ENCODE data around the gene FXN.
"Not testable (repeated sequence)": the region's sequence is repeated elsewhere in the genome, so short reads cannot be mapped to it uniquely, and the experiment has no call there.

Gene FXN

DNA sequence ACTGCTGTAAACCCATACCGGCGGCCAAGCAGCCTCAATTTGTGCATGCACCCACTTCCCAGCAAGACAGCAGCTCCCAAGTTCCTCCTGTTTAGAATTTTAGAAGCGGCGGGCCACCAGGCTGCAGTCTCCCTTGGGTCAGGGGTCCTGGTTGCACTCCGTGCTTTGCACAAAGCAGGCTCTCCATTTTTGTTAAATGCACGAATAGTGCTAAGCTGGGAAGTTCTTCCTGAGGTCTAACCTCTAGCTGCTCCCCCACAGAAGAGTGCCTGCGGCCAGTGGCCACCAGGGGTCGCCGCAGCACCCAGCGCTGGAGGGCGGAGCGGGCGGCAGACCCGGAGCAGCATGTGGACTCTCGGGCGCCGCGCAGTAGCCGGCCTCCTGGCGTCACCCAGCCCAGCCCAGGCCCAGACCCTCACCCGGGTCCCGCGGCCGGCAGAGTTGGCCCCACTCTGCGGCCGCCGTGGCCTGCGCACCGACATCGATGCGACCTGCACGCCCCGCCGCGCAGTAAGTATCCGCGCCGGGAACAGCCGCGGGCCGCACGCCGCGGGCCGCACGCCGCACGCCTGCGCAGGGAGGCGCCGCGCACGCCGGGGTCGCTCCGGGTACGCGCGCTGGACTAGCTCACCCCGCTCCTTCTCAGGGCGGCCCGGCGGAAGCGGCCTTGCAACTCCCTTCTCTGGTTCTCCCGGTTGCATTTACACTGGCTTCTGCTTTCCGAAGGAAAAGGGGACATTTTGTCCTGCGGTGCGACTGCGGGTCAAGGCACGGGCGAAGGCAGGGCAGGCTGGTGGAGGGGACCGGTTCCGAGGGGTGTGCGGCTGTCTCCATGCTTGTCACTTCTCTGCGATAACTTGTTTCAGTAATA, at the start of gene FXN:
Gene FXN, plus strand, starts transcription at position 315 of the 871 bp plus-strand sequence. Its CDS starts 31 bp downstream, at position 346.
- peak; percentile 84 for DNase-seq (ENCODE audit: low spot score)

DNA sequence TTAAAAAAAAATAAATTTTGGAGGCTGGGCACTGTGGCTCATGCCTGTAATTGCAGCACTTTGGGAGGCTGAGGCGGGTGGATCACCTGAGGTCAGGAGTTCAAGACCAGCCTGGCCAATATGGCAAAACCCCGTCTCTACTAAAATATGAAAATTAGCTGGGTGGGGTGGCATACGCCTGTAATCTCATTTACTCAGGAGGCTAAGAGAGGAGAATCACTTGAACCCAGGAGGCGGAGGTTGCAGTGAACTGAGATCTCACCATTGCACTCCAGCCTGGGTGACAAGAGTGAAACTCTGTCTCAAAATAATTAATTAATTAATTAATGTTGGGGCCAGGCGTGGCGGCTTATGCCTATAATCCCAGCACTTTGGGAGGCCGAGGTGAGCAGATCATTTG, 48.6 kb upstream of the FXN start:
- DNase-seq (ENCODE audit: low spot score), result not testable (repeated sequence)

DNA sequence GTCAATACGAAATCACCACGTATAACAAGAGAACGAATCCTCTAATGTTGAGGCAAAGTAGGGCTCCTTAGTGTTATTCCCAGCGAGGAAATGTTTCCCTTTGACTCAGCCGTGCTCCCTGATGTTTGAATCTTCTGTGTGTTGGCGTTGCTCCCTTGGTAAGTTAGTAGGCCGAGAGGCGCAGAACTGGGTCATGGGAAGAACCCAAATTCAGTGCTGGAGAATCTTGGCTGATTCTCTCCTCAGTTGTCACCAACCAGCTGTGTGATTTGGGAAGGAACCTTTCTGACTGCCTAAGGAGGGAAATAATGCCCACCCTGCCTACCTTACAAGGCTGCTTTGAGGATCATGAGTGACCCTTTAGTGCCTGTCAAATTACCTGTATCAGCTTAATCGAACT, 44.1 kb upstream of the FXN start:
- DNase-seq (ENCODE audit: low spot score), result no peak

DNA sequence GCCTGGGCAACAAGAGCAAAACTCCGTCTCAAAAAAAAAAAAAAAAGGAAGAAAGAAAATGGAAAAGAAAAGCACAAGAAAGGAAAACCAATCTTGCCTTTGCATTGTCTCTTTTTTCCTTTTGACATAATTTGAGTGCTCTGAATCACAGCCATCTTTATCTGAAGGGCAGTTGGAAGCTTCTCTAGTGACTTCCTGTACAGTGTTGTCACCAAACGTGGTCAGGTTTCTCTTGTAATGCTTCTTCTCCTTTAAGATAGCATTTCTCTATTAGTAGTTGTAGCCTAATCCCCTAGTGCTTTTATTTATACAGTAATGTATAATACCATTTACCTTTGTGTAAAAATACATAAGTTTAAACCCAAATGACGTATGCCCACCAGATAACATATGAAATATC, 39.8 kb upstream of the FXN start:
- no peak for DNase-seq (ENCODE audit: low spot score)

DNA sequence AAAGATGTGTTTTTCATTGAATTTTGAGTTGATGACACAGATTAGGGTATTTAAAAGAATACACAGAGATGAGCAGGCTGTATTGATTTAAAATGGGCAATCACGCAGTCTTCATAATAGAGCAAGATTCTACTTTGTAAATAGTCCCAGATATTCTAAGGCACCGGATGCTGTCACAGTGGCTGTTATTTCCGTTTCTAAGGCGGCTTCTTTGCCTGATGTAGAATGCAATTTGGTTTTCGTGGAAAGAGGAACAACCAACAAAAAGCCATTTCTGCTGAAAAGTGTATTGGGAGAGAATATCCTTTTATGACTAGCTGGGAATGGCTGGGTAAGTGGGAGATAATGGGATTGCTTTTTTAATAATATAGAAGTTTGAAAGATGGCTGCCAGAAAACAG, 39.1 kb upstream of the FXN start:
- DNase-seq (ENCODE audit: low spot score), result no peak

DNA sequence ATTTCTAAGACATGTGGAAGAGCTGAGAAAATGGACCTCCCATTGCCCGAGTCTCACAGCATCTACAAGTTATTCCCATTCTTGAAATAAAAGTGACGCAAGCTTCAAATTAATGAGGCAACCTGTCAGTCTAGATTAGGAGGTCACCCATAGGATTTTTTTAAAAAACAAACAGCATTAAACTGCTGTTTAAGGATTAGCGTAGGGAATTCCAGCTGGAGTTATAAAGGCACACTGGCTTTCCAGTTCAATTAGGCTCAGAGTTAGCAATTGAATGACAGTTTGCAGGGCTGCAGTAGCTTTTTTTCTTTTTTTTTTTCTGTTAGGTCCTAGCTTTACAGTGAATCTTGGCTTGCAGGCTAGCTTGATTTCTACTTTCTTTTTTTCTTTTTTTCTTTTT, 37.9 kb upstream of the FXN start:
- DNase-seq (ENCODE audit: low spot score), result no peak

DNA sequence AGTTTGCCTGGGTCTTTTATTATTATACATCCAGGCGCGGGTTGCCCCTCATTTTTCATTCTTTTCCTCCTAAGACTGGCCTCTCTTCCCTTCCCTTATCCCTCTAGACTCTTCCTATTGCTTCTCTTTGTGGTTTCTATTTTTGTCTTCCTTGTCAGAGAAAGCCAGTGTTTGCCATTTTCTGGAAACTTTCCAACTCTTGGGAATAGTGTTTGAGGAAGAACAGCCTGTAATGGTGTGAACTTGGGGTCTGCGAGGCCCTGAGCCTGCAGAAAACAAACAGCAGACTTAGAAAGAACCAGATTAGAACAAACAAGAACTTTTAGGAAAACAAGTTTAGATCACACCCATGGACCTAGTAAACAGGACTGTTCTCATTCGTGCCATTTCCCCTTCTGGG, 37.2 kb upstream of the FXN start:
- DNase-seq (ENCODE audit: low spot score), result no peak

DNA sequence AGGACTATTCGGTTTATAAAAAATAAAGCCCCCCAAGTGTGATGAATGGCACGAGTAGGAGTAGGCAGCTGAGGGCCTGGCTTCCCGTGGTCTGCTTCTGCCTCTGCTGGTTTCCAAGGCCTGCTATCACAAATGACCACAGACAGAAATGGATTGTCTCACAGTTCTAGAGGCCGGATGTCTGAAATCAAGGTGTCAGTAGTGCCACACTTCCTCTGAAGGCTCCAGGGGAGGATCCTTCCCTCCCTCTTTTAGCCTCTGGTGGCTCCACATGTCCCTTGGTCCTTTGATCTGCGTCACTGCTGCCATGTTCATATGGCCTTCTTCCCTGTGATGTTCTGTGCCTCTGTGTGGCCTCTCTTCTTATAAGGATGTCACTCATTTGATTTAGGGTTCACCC, 36.7 kb upstream of the FXN start:
- DNase-seq (ENCODE audit: low spot score), result no peak

DNA sequence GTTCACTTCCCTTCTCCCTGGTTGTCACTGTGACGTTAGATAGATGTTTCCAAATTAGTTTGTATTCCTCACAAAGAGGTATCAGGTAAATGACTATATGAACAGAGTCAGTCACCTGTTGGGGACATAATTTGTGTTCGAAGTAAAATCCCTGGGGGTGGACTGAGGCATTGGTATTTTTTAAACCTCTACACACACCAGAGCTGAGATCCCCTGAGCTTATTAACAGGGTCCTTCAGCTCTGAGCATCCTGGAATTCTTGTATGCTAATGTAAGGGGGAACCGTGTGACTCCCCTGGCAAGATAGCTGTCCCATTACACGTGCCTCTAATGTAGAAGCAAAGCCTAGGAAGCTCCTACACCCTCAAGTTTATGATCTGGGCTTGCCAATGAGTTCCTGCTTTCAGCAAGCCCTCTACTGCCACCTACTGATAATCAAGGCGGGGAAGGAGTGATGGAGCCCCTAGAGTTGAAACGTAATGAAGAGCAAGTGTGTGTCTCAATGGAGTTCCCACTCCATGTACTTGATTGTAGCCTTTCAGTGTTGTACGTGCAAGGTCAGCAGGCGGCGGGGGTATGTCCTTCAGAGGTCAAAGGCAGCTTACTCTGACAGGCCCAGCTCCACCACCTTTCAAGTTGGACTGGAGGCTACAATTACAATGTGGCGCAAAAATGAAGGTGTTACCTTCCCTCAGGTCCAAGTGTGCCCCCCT, 36.0 kb upstream of the FXN start:
- DNase-seq (ENCODE audit: low spot score), result peak; percentile 76

DNA sequence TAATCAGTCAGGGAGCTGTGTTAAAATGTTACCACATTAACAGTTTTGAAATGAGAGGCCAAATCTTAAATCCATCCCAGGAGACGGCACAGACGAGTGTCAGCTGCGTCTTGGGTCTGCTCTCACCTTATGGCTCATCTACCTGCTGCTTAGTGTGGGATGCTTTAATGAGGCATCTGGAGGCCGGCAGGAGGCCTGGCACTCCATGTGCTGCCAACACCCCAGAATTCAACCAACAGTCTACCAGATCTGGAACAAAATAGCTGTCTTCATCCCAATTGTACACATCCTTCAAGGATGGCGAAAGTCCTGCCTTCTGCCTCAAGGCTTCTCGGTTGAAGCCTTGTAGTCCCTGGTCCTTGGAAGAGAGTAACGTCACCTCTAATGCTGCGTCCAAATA, 33.6 kb upstream of the FXN start:
- DNase-seq (ENCODE audit: low spot score), result no peak

DNA sequence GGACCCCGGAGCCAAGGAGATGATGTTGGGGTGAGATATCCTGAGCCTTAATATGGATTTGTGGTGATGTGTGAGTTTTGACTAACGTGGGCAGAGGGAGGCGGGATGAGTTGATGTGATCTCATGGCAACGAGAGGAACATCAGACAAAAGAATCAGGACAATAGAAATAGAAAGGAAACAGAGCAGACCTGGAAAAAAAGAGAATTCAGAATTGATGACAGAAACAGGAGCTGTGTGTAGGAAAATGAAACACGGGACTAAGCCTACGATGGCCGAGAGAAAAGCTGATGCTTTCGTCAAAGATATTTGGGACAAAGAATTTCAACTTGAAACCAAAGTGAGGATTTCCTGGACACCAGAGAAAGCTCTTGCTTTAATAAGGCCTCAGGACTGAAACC, 32.5 kb upstream of the FXN start:
- no peak for DNase-seq (ENCODE audit: low spot score)

DNA sequence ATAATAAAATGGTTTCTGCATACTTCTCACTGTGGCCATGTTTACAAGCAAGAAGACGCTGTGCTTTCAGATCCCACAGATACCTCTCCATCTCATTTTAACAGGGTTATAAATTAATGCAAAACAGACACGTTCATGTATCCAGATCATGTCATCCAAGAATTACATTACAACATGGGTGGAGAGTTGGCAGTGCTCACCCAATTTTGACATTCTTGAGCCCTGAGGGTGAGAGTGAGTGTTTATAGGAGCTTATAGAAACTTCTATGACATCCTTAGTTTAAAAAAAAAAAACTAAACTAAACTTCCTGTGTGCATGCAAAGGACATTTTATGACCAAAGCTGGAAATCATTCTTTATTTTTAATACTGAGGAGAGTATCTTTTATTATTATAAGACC, 30.7 kb upstream of the FXN start:
- DNase-seq (ENCODE audit: low spot score), result no peak

DNA sequence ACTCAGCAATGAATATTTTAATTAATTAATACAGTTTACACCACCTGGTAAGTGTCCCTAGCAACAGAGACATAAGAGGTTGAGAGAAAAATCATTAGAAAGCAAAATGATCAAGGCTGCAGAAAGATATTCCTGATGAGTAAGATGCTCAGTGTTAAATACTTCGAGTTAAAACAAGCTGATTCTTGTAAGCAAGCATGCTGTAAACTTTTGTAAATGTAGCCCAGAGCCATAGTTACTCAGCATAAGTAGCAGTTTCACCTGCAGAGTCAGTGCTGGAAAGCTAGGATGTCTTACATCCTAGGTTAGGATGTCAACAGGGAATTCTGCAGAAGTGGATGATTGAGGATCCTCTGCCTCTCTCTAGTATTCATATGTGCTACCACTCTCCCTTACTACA, 25.8 kb upstream of the FXN start:
- DNase-seq (ENCODE audit: low spot score), result no peak

DNA sequence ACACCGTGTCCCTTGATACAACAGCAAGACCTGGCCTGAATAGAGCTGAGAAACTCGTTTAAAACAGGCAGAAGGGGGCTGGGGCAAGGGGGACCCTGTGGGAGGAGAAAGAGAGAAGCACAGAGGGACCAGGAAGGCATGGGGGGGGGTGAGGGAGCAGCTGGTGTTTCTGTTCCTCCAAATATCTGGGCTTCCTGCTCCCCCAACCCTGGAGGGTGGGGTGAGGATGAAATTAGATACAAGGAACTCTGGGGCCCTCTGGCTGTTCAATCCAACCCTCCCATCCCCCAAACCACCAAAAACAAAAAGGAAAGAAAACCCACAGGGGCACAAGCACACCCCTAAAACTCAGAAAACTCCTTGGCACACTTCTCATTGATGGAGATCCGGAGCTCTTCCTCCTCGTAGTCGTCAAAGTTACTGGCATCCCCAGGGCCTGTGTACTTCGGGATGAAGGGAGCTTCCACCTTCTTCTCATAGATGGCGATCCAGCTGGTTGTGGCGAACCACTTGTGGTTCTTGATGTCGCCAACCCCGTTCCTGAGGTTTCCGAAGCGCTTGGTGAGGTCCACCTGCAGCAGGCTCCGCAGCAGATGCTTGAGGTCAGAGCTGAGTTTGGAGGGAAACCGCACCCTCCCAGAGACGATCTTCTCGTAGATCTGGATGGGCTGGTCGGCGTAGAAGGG, 22.7 kb upstream of the FXN start:
- no peak for DNase-seq (ENCODE audit: low spot score)

DNA sequence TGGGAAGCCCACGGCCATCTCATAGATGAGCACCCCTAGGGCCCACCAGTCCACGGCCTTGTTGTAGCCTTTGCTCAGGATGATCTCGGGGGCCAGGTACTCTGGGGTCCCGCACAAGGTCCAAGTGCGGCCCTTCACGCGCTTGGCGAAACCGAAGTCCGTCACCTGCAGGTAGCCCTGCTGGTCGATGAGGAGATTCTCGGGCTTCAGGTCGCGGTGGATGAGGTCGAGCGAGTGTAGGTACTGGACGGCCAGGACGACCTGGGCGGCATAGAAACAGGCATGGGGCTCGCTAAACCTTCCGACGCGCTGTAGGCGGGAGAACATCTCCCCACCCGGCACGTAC, 22.2 kb upstream of the FXN start:
- DNase-seq (ENCODE audit: low spot score), result no peak

DNA sequence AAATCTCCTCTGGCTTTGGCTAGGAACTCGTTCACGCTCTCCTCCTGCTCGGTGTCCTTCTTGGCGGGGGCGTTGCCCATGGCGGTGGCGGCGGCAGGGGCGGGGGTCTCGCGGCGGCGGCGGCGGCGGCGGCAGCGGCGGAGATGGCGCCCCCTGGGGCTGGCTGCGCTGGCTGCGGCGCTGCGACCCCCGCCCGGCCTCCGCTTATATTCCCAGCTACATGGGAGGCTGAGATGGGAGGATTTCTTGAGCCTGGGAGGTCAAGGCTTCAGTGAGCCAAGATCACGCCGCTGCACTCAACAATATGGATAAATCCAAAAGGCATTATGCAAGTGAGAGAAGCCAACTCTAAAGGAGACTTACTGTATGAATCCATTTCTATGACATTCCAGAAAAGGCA, 21.5 kb upstream of the FXN start, which contains the start of gene PRKACG:
Gene PRKACG, minus strand, starts transcription at position 101 of the 400 bp plus-strand sequence. Its CDS starts 21 bp downstream, at position 80.
- DNase-seq (ENCODE audit: low spot score), result no peak

DNA sequence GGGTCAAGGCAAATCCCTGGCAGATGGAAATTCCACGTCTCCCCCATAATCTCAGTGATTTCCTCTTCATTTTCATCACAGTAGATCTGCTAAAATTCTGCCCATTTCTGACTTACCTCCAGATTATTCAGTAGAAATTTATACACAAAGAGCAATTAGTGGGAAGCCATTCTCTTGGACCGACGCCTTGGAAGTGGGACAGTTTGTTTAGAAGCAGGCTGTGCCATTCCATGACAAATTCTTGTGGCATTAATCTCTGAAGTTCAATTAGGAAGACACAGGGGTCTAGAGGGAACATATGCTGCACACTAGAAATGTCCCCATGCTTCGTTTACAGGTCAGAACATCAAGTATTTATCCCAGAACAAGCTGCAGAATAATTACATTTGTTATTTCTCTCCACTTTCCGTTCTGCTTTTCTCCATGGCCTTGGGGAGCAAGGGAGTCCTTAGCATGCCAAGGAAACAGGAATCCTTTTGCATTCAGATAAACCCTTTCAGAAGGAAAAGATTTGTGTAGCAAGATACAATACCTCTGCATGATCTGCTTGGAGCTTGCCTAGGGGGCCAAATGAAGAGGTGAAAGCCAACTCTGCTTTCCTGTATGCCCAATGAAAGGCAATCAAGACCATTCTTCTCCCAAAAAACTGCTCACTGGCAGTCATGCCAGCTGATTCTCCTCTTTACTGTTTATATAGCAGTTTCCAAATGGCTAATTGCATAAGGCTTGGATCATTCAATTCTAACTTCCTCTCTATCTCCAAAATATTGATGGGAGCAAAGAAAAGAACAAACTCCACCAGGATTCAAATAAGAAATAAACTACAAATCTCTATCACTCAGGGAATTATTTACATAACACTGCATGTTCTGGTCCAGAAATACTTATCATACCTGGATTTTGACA, 19.1 kb upstream of the FXN start:
- no peak for DNase-seq (ENCODE audit: low spot score)

DNA sequence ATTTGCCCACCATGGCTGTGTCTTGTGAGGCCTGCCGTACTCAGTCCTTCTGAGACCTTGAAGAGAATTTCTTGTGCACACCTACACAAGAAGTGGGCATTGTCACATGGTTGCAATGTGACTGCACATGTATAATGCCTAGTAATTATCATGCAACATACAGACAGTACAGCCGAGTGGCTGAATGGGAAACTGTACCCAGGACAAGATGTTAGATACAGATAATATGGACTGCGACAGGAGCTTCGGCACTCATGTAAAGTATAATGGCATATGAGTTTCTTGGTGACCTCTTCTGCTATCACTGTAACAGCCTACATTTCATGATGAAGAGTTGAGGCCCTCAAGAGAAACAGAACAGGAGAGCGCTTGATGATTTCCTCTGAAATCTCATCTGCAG, 16.8 kb upstream of the FXN start:
- DNase-seq (ENCODE audit: low spot score), result no peak

DNA sequence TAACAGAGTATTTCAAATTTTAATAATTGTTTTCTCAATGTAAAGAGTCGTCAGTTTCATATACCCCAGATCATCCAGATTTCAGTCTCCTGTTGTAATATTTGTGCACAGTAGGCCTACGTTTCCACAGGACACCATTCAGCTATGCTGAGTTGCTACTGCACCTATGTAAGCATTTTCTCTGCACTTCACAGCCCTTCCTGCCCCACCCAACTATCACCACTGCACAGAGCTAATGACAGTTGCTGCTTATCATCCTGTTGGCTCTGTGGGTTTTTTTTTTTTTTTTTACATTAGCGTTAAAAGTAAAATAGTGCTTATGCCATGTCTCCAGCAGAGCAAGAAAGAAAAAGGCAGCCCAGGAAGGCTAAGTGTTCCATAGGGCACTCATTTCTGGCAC, 15.7 kb upstream of the FXN start:
- DNase-seq (ENCODE audit: low spot score), result no peak

DNA sequence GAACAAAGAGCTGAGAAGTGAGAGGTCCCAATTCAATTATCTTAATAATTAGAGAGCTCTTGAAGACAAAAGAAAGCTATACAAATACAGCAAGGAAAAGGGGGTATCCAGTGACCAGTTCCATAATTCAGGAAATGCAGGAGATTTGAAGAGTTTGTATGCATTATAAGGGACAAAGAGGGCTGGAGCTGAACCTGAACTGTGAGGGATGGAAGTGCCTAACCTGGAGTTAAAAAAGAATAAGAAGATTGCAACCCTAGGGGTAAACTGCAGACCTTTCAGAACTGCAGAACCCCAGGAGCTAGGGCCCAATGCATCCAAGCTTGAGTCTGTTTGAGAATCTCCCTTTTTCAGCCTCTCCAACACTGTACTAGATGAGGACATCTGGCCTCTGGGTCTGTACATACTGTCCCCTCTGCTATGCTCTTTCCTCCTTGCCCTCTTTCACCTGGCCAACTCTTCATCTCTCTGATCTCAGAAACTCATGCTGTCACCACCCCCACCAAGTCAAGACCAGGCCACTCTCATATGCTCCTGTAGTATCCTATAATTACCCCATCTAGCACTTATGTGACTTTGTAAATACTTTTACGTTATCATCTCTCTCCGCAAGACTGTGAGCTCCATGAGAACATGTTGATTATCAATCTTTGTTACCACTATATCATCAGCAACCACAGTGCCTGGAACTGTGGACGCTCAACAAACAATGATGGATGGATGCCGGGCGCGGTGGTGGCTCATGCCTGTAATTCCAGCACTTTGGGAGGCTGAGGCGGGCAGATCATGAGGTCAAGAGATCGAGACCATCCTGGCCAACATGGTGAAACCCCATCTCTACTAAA, 15.0 kb upstream of the FXN start:
- DNase-seq (ENCODE audit: low spot score), result no peak

DNA sequence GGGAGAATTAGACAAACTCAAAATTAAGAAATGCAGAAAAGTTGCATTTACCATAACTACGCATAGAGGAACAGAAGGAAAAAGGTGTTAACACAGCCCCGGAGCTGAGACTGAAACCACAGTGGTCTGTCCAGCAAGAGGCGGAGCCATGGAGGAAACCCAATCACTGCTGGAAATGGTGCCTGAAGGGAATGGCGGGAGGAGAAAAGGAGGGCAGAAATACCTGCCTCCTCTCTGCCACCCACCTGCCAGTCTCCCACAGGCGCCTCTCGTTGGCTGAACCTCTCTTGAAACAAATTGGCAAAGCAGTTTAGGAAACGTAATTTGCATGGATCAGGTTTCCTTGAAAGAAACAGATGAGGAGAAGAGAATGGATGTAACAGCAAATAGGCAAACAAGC, 11.9 kb upstream of the FXN start:
- no peak for DNase-seq (ENCODE audit: low spot score)

All from HuH-7.5 (cell line).